ENCODE results near the gene DFFB.

DNA sequence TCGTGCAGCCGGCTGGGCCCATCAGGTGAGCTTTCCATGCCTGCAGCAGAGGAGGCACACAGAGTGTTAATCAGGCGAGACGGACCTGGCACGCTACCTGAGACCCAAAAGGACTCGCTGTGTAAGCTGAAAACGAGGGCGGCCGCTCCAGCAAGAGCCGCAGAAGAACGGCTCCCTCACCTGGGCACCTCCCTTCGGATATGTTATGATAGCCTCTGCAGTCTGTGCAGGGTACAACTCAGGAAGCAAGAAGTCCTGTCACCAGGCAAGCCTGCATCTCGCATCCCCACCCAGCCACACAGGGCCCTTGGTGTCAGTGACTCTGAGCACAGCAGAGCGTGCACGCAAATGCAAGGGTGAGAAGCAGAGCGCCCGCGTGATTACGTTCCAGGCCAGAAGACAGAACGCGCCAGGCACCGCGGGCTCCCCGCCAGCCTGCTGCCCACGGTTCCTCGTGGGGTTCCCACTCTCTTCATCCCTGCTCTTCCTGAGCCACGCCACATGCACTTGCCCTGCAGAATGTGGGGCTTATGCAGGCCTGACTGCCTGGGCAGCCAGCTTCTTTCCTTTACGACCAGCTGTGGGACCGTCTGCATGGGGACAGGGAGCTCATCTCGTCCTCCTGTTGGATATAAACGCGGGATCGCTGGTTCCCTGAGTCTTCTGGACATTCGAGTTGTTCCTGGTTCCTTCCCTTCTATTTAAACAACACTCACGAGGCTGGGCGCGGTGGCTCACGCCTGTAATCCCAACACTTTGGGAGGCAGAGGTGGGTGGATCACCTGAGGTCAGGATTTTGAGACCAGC lies 40.7 kb upstream of the DFFB start:
- TF ChIP-seq, protein P1, sequence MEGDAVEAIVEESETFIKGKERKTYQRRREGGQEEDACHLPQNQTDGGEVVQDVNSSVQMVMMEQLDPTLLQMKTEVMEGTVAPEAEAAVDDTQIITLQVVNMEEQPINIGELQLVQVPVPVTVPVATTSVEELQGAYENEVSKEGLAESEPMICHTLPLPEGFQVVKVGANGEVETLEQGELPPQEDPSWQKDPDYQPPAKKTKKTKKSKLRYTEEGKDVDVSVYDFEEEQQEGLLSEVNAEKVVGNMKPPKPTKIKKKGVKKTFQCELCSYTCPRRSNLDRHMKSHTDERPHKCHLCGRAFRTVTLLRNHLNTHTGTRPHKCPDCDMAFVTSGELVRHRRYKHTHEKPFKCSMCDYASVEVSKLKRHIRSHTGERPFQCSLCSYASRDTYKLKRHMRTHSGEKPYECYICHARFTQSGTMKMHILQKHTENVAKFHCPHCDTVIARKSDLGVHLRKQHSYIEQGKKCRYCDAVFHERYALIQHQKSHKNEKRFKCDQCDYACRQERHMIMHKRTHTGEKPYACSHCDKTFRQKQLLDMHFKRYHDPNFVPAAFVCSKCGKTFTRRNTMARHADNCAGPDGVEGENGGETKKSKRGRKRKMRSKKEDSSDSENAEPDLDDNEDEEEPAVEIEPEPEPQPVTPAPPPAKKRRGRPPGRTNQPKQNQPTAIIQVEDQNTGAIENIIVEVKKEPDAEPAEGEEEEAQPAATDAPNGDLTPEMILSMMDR (conservative IDR thresholded peaks at IDR 0.05 in 1 of 2, IDR thresholded peaks at IDR 0.05 in 1 of 2; ENCODE audit: low read depth in 1 of 2, low read length in 2 of 2): no peak
- no peak for TF ChIP-seq EZH2 (IDR thresholded peaks at IDR 0.05; ENCODE audit: low read length, missing control alignments)

Data from fibroblast of lung (primary cell).